GM19372 (cell line): ENCODE data around the gene PLN.

ENCODE experiments used
- ATAC-seq: cut with Tn5 transposase; IDR thresholded peaks from one replicate; pipeline ENCODE4 v1.9.1; 2021; ENCODE audit warnings: mild to moderate bottlenecking, low read depth, moderate library complexity; ENCODE audit not compliant: unreplicated experiment

Gene PLN

GRCh38 chr6:118535176-118535844, 12.8 kb upstream of the PLN start:
- ATAC-seq = no peak

- no peak for ATAC-seq
Observed at GRCh38 chr6:118536478-118536877, 11.6 kb upstream of the PLN start.

- ATAC-seq = no peak
Observed at GRCh38 chr6:118537574-118537973, 10.5 kb upstream of the PLN start.

- ATAC-seq = no peak
Observed at GRCh38 chr6:118542184-118542952, 5.7 kb upstream of the PLN start.

- no peak for ATAC-seq
Observed at GRCh38 chr6:118544105-118544504, 4.0 kb upstream of the PLN start.

GRCh38 chr6:118546164-118546879, 1.8 kb upstream of the PLN start:
- no peak for ATAC-seq

GRCh38 chr6:118546880-118547218, 1.2 kb upstream of the PLN start:
- ATAC-seq = no peak

- ATAC-seq = no peak
Observed at GRCh38 chr6:118548613-118549012, 517 bp downstream of the PLN start.

- peak; percentile 97 for ATAC-seq
Observed at GRCh38 chr6:118551063-118552053, 3.3 kb downstream of the PLN start.

GRCh38 chr6:118553132-118553531, 5.0 kb downstream of the PLN start:
- ATAC-seq = no peak

GRCh38 chr6:118554698-118555097, 6.6 kb downstream of the PLN start:
- no peak for ATAC-seq

- ATAC-seq = no peak
Observed at GRCh38 chr6:118558464-118559217, 10.5 kb downstream of the PLN start.

GRCh38 chr6:118559659-118560058, 11.6 kb downstream of the PLN start:
- no peak for ATAC-seq

- ATAC-seq = no peak
Observed at GRCh38 chr6:118562248-118562647, 14.2 kb downstream of the PLN start.

GRCh38 chr6:118562959-118563358, 14.9 kb downstream of the PLN start:
- no peak for ATAC-seq

GRCh38 chr6:118565311-118565960, 17.3 kb downstream of the PLN start:
- ATAC-seq = peak; percentile 99

- no peak for ATAC-seq
Observed at GRCh38 chr6:118567974-118568373, 19.9 kb downstream of the PLN start.

- no peak for ATAC-seq
Observed at GRCh38 chr6:118569498-118569897, 21.4 kb downstream of the PLN start.

- ATAC-seq = no peak
Observed at GRCh38 chr6:118571121-118571520, 23.0 kb downstream of the PLN start.
